ENCODE results near the gene GBE1.
A peak's percentile ranks its signal among the peaks of the same experiment; 100 is the strongest.
"Not testable (repeated sequence)": the region's sequence is repeated elsewhere in the genome, so short reads cannot be mapped to it uniquely, and the experiment has no call there.

The GBE1 gene

DNA sequence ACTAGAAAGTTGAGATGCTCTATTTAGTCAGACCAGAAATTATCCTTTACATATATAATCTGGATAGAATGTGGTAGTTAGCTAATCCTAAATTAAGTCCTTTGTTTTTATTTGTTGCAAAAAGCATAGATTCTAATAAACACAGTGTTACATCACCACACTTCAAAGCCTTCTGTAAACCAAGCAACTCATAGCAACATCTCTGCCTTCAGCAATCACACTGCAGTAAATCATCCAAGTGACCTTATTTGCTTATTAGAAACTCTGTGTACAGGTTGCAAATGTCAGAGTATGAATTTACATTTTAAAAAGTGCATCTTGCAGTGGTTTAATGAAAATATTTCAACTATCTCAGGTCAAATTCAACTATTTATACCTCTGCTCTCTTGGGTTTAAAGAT is 242.5 kb downstream of the GBE1 start:
- DNase-seq = no peak

DNA sequence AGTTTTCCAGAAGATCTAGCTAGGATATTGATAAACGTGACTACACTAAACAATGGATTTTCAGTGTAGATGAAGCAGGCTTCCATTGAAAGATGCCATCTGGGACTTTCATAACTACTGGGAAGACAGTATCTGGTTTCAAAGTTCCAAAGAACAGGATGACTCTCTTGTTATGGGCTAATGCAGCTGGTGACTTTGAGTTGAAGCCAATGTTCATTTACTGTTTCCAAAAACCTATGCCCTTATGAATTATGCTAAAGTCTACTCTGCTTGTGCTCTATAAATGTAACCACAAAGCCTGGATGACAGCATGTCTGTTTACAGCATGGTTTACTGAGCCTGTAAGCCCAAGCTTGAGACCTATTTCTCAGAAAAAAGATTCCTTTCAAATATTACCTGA is 245.4 kb downstream of the GBE1 start:
- DNase-seq = no peak

DNA sequence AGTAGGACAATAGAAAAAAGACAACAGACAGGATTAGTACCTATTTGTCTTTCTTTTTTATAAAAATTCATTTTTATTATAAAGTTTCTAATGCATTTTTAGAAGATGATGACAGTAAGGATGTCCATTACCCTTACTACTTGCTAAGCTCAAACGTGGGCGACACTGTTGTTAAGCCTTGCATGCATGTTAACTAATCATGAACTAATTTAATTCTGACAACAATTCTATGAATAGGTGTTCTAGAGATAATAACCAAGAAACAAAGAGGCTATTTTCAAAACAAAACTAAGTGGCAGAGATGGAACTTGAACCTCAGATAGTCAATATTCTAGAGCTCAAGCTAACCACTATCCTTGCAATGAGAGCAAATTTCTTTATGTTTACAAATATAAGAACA is 247.9 kb downstream of the GBE1 start:
- no peak for DNase-seq

DNA sequence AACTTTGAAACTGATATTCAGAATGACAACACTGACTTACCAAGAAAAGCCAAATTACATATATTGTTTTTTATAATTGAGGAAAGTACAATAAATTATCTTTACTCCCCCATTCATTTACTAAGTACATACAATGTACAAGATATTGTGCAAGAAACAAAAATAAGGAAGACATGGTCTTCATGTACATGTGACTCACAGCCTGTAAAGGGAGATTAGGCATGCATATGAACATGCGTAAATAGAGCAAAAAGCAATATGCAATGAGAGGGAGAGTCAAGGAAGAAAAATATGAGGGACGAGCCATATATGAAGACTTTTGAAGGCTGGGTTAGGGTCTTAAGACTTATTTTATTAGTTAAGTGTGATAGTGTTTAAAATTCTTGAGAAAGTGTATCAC is 258.4 kb downstream of the GBE1 start:
- peak; percentile 43 for DNase-seq

DNA sequence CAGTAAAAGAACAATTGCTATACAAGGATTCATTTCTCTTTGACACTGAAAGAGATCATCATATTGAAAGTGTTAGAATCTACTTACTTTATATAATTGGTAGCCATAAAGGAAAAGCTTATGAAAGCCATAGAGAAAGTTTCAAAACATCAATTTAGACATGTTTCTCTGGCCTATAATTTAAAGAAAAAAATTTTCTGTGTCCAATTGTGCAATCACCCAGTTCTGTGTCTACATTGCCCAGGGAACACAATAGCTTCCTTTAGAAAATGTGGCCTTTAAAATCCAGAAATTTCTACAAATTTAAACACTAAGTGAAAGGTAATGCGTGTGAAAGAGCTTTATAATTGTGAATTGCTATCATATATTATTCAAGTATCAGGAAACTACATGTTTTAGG is 259.2 kb downstream of the GBE1 start:
- DNase-seq = peak; percentile 43

DNA sequence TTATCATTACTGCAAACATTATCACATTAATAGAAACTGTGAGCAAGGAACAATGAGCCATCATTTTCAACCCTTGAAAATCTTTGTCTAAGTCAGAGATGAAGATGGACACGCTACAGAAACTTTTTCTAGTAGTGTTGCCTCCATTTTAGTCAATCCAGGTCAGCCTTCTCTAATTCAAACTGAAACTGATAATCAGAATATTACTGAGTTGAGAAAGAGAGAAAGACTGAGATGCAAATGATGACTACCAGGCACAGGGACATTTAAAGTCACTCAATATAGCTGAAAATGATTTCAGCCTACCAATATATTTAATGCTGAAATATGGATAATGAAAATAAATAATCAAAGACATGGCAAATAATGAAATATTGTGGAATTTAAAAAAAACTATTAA is 261.4 kb downstream of the GBE1 start:
- no peak for DNase-seq

DNA sequence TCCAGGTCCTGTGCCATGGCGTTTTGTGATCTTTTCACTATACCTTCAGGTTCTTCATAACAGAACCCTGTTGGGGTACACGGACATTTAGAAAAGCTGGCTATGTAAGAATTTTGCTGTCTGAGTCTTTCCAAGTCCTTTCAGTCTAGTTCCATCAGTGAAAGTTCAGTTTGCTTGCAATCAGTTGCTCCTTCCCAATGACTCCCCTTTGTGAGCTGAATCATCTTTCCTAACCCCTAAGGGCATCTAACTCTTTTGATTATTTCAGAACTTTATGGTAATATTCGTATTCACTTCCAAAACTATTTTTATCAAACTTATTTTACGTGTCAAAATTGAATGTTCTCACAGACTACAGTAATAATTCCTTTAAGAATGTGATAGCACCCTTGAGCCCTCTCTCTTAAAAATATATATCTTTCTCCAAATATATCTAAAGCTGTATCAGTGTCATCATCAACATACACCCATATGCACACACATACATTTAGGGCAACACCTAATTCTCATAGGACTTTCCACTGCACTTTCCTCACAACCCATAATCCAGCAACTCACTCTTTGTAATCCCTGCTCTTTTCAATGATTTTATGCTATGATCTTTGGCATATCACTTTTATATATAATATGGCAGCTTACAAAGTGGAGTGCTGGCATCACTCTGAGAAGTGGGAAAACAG is 263.7 kb downstream of the GBE1 start:
- DNase-seq = no peak

DNA sequence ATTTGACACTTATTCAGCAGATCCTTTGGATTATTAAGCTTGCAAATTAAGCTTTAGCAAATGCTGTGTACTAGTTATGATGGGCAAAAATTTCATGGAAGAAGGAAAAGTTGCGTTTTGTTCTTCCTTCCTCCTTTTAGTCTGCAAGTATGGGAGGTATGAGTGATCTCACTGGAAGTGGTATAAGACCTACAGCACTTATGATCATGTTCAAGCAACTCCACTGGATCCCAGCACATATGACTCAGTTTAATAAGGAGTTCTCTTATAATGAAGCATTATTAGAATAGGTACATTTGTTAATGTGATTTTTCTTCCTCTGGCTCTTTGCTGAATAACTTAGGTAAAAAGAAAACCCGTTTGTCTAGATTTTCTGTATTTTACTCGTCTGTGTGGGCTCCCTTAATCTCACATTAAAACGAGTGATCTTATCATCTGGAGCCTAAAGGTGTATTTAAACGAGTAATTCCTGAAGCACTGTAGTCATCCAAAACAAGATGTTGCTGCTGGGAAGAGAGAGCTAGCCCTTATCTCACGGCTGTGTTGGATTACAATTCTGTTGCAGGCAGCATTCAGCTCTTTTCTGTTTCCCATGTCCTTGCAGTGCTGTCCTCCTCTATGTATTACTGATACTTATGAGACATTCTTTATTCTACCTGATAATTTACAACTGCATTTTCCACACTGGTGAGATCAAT is 264.9 kb downstream of the GBE1 start:
- no peak for DNase-seq

DNA sequence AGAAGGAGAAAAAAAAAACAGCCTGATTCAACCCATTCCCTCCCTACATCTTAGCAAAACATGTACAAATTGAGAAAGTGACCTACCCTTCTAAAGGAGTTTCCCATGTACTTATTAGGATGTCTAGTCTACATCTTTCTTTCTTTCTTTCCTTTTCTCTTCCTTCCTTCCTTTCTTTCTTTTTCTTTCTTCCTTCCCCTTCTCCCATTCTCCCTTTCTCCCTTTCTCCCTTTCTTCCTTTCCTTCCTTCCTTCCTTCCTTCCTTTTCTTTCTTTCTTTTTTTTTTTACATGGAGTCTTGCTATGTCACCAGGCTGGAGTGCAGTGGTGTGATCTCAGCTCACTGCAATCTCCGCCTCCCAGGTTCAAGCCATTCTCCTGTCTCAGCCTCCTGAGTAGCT is 269.0 kb downstream of the GBE1 start:
- DNase-seq = not testable (repeated sequence)

DNA sequence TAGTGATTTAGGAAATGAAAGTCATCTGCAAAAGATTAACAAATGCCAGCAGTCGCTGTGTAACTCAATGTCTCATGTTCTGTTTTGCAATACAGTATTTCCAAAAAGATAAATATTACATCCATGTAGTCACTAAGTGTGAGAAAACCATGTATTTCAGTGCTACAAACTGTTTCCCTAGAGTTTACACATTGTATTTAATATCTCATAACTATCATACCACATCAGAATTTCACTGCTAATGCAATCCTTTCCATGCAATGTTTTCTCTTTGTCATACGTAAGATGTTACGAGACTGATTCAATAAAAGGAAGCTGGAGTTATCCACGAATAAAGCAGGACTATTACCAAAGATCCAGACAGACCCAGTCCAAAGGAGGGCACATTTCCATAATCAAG is 269.4 kb downstream of the GBE1 start:
- peak; percentile 59 for DNase-seq

DNA sequence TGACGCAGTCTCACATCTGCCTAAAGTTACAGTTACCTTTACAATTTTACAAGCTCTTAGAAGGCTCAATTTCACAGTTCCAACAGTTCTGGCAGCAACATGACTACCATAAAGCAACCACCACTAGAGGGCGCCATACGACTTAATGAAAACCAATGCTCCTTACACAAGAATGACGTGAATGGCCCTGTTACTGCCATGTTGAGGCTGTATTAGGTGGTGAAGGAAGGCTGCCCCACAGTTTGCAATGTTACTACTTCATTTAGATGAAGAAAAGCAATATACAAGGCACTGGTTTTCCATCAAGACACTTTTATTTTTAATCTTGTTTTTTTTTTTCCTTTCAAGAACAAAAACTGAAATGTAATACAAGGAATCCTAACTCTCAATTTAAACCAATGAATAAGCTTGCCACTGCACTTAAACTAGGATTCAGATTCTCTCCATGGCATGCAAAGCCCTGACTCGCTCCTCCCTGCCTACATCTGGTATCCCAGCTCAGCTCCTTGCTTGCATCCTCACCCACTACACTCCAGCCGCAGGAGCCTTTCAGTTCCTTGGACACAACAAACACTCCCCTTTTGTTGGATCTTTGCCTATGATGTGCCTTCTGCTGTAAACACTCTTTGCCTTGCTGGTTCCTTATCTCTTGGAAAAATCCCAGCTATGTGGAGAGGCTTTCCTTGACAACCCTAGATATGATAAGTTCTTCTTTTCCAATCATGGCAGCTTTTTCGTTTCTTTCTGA is 270.7 kb downstream of the GBE1 start:
- DNase-seq = peak; percentile 82

DNA sequence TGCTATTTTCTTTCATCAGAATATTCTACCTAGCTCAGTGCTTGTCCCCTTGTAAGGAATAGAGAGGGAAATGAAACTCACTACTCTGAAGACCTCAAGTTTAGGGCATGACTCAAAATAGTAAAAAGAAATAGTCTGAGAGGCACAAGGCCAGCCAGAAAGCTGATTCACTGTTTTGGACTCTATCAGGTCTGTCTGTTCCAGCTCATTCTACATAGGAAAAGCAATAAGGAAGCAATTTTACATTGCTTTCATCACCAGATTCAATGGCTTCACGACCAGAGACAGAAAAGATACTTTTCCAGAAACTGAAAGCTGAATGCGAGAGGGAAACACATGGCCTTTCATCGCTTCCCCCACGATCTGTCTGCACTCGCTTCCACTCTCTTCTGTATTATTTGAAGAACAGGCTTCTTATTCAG is 276.0 kb downstream of the GBE1 start:
- DNase-seq = peak; percentile 95

DNA sequence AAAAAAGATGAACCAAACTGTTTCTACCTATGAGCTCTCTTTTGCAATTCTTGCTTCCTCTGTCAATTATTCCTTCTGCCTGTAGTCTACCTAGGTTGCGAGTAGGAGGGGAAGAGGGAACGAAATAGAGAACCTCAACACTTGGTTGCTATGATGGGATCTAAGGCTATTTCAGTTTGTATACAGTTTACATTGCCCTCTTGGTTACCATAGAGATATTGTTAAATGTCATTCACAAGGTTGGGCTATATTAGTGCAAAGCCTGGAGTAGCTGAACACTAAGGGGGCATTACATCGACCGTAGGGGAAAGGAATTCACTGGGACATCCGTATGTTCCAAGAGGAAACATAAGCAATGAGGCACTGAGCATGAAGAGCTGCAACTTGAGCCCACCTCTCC is 276.9 kb downstream of the GBE1 start:
- no peak for DNase-seq

DNA sequence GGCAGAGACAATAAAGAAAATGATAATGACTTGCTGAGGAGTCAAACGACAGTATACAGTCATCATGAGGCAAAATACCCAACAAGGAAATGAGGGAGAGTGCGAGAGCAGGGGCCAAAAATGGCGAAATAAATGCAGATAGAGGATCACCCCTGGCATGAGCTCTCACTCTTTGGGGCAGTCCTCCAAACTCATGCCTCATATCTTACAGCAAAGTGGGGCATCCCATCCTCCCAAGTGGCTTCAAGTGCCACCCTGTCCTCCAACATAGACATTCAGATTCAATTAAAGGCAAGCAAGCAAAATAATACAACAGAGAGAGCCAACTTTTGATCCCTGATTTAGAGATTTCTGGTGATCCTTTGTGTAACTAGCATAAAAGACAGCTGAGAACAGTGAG is 278.4 kb downstream of the GBE1 start:
- no peak for DNase-seq

DNA sequence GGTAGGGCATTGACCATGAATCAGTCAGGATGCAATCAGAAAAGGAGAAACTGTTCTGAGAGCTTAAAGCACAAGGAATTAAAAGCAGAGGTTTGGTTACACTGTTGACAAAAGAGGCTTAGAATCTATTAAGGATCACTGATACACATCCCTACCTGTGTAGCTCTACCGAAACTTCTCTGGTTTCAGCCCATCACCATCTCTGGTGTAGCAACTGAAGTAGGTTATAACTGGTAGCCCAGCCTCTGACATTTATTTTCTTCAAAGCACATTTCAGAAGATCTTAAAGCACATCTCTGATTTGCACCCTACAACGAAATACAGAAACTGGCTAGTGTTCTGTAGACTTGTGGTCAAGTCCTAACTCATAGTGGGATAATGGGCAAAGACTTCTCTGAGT is 283.7 kb downstream of the GBE1 start:
- DNase-seq = no peak

DNA sequence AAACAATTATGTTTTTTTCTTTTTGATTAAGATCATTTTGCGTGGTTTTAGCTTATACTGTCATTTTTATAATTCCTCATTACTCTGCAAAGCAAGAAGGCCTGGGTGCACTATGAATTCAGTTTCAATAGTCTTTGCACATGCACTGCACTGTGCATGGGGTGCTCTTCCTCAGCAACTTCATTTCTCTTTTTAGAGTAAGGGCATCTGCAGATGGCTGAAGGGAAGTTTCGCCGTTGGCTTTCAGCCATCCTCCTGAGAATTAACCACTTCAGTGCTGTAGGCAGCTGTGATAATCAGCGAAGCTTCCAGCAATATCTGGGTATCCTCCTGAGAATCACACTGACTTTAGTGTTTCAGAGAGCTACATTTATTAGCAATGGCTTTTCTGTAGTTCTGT is 284.8 kb downstream of the GBE1 start:
- DNase-seq = peak; percentile 67

DNA sequence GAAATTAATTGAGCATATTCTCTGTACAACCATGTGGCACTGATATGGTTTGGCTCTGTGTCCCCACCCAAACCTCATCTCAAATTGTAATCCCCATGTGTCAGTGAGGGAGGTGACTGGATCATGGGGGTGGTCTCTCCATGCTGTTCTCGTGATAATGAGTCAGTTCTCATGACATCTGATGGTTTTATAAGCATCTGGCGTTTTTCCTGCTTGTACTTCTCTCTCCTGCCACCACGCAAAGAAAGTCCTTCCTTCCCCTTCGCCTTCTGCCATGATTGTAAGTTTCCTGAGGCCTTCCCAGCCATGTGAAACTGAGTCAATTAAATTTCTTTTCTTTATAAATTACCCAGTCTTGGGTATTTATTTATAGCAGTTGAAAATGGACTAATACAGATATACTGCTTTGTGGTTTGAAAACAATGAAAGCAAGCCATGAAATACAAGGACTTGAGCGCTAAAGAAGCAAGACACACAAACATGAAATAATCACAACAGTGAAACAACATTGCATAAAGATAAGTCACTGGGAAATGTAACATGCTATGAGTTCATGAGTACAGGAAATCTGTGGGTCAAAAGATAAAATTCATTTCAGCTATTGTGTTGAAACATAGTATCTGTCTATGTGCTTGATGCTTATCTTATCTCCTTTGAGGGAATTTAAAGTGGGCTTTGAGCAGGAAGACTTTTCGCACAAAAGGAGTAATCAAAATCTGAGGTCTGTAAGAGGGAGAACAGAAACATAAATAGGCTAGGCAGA is 288.7 kb downstream of the GBE1 start:
- no peak for DNase-seq

DNA sequence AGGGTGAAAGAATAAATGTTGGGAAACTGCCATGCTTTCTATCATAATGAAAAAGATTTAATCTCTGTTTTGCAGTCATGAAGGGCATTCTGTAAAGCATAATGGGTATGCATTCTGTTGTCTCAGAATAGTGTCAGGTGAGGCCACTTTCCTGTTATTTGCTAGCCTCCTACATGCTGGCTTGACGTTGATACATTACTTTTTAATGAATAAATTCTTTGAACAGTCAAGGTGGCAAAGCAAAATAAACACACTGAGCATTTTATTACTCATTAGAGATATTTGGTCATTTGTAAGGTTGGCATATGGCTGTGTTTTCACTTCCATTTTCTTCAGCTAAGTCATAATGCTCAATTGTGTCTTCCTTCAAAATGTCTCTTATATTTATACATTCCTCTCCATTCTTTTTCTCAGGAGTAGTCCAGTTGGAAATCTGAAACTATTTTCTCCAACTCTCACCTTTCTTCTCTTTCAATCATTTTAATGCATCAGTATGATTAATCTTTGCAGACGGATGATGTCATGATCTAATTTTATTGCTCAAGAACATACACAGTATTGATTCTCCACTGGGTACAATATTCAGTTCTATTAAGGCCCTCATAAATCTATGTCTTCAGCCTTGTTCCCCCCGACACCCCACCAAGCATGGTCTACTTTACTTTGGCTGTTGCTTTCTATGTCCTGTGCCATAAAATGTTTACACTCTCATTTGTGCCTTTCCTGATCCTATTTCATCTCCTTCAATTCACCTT is 290.7 kb downstream of the GBE1 start:
- no peak for DNase-seq

DNA sequence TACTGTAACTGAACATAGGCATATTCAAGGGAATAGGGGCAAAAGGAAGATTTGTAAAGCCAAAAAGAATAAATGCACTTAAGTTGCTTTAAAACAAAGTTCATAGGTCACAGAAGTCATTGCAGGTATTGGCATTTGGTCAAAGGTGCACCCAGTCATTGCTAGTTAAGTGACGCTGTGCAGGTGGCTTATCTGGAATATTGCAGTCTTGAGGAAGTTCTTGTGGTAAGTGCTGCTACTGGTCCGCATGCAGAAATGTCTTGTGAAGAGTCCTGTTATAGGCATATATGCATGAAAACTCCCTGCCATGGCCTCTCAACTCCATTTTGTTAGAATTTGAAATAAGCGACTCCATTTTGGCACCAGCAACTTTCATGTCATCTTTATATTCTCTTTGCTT is 293.1 kb downstream of the GBE1 start:
- DNase-seq = no peak

DNA sequence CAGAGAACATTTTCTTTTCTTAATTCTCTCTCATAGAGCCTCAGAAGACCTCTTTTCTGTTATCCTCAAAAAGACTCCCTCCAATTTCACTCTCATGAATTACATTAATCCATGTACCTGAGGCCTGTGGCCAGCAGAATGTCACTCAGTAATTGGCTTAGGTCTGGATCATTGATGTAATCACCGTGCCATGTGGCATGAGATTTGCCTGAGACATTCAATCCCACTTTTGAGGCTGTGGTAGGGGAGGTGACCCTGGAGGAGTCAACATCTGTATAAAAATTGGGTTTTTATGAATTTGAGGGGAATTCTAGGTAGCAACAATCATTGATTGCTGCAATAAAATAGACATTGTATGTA is 295.3 kb downstream of the GBE1 start:
- no peak for DNase-seq

DNA sequence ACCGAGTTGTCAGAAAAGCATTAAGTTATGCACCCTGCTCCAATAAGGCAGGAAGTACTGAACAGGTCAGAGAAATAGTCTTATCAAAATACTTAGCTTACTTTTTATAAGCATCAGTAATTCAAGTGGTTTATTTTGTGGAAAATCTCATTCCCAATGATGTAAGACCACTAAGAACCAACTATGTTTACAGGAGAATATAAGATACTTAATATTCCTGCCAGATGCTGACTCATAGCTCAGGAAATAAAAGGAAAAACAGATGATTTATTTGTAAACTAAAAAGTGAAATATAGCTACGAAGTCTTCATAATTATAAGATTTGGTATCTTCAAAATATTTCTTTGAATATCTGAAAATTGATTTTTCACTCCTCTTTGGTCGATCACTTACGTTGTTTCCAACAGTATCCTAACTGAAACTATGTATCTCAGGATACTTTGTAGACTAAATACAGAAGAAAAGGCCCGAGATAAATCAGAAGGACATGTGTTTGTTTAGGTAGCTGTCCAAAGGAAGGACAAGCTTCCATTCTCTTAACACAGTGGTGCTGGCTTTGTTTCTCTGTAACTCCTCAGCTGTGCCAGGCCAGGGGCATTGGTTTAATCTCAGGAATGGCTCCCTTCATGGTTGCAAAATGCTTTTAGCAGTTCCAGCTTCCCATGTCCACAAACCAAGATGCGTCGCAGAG is 295.8 kb downstream of the GBE1 start:
- no peak for DNase-seq

DNA sequence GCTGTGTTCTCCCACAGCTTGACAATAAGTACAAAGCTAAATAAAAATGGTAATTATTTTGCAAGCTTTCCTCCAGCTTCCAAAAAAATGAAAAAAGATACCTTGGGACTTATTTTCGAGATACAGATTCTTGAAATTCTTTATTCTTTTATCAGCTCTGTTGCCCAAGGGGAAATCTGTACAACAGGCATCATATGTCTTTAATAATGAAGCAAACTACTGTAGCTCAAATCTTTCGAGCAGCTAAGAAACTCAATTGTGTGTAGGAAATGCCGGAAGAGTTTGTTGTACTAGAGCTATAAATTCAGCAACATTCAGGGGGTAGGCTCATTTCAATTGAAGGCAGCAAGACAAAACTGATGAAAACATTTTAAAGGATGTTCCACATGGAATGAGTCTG is 297.7 kb downstream of the GBE1 start:
- no peak for DNase-seq
